Fibroblast of pulmonary artery (primary cell): Measurements from ENCODE around the gene SIGLEC14.
A peak's percentile ranks its signal among the peaks of the same experiment; 100 is the strongest.
"Not testable (repeated sequence)": the region's sequence is repeated elsewhere in the genome, so short reads cannot be mapped to it uniquely, and the experiment has no call there.

Experiments
- DNase-seq: peaks from one replicate; pipeline ENCODE4 v3.0.0-alpha.2; 2010; ENCODE audit warnings: low read depth
- H3K4me3 ChIP-seq: replicated peaks from 2 replicates; pipeline ENCODE4 v1.5.1; 2011; ENCODE audit warnings: low read depth, mild to moderate bottlenecking, control low read depth, low read length, moderate library complexity
- CTCF ChIP-seq: IDR thresholded peaks from 2 replicates; pipeline ENCODE4 v1.5.1; 2011; ENCODE audit warnings: mild to moderate bottlenecking, control low read depth, low read length, inconsistent platforms; ENCODE audit errors: missing control alignments

SIGLEC14 gene

DNA sequence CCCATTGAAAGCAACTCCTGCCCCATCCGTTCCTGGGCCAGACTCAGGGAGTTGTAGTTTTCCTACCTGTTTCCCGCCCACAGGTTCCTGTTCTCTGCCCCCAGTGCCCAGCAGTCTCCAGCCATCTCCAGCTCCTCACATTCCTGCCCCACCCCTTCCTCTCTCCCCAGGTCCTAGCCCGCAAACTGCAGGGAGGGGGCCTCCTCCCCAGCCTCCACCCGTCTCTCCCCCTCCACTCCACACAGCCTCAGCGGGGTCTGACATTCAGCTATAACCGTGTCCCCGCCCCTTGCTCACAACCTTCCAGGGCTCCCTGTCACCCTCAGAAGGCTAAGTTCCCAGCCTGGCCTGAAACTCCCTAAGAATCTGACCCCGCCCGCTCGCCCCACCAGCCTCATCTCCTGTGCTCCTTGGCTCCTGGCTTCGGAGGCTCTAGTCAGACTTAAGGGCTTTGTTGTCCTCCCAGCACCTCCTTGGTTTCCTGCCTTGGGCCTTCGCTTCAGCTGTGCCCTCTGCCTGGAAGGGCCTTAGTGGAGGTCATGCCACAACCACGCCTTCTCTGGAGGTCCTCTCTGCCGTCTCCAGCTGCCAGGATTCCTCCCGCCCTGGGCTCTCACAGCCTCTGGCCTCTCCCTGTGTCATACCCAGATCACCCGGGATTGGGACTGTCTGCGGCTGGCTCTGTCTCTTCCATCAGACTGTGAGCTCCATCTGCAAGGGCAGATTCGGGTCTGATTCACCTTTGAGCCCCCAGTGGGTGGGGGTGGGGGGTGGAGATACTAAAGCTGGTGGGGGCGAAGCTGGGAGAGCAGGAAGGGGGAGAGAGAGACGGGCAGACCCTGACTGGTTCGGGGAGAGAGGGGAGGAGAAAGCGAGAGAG, 41.4 kb upstream of the SIGLEC14 start:
- TF ChIP-seq CTCF, result no peak
- peak; percentile 60 for DNase-seq
- H3K4me3 ChIP-seq, result peak overlapping the region; percentile 97

DNA sequence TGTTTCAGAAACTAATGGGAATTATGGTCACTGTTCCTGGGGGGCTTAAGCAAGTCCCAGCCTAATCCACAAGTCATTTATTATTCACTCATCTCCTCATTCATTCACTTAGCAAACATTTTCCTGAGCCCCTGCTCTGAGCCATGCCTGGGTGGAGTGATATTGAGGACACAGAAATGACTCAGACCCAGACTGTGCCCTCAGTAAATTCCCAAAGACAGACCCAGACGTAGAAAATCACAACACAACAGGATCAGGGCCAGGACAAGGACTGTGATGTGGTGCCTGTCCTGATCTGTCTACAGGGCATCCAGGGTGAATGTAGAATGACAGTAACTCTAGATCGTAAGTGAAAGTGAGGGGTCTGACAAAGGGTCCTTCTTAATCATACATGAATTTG, 39.5 kb upstream of the SIGLEC14 start:
- no peak for TF ChIP-seq CTCF
- no peak overlapping the region for H3K4me3 ChIP-seq
- DNase-seq, result no peak

DNA sequence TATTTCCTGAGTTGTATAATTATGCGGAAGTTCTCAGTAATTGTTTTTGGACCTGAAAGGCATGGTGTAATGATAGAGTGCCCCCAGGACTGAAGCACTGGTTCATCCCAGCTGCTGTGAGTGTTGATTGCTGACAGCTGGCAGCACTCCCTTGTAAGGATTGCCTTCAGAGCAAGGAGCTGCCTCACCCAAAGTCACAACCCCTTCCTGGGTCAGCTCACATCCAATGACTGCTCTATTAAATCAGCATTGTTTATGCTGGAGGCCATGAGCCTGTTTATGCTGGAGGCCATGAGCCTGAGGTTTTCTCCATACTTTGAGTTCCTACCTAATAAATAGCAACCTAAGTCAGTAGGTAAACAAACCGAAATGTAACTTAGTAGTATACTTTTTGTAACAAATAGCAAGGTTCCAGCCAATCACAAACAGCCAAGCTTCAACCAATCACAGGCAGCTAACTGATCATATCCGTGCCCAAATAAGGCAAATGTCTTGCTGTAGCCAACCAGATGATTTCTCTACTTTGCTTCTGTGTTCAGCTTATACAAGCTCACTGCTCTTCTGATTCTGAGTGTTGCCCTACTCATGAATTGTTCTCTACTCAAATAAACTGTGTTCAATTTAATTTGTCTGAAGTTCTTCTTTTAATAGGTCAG, 34.8 kb upstream of the SIGLEC14 start:
- no peak for DNase-seq
- no peak for TF ChIP-seq CTCF
- no peak overlapping the region for H3K4me3 ChIP-seq

DNA sequence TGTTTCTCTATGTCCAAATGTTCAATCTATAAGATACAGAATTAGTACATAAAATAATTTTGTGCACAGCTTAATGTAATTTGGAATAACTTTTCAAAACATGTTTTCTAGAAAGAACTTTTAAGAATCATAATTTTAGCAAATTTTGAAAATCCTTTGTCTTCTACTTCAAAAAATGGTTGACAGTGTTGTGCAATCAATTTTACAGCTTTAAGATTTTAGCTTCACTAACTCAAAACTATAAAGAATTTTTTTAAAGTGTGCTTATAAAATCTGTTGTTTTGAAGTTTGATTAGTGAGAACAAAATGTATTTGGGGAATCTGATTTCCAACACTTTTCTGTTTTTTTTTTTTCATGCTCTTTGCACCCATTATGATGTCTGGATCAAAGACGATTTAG, 33.8 kb upstream of the SIGLEC14 start:
- TF ChIP-seq CTCF, result no peak
- H3K4me3 ChIP-seq, result no peak overlapping the region
- DNase-seq, result no peak

DNA sequence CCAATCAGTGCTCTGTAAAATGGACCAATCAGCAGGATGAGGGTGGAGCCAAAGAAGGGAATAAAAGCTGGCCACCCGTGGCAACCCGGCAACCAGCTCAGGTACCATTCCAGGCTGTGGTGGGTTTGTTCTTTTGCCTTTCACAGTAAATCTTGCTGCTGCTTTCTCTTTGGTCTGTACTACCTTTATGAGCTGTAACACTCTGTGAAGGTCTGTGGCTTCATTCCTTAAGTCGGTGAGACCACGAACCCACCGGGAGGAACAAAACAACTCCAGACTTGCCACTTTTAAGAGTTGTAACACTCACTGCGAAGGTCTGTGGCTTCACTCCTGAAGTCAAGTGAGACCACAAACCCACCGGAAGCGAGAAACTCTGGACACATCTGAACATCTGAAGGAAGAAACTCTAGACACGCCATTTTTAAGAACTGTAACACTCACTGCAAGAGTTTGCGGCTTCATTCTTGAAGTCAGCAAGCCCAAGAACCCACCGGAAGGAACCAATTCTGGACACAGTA, 30.0 kb upstream of the SIGLEC14 start:
- TF ChIP-seq CTCF, result no peak
- H3K4me3 ChIP-seq, result no peak overlapping the region
- DNase-seq, result no peak

DNA sequence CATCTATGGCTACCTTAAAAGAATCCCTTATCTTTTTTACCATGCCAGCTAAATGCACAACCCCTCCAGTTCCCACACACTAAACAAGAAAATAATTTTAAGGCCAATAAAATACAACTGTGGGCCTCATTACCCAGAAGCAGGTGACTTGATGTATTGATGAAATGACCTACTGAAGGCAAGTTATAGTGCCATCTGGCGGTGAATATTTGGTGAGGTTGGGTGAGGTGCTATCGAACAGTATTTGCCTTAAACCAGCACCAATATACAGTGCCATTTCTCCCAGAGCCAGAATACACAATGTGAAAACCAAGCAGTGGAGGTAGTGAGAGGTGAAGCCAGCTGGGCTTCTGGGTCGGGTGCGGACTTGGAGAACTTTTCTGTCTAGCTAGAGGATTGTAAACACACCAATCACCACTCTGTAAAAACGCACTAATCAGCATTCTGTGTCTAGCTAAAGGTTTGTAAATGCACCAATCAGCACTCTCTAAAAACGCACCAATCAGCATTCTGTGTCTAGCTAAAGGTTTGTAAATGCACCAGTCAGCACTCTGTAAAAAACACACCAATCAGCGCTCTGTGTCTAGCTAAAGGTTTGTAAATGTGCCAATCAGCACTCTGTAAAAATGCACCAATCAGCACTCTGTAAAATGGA, 29.4 kb upstream of the SIGLEC14 start:
- not testable (repeated sequence) for H3K4me3 ChIP-seq
- DNase-seq, result peak; percentile 44
- TF ChIP-seq CTCF, result peak; percentile 46
